Heart left ventricle (tissue), 13 donors: ENCODE measurements around the gene ASPG.

Experiments used
- CTCF ChIP-seq, 12 donors: fragments of 200-600 bp; sonication (generic) in 4 of 12; IDR thresholded peaks; one replicate each; pipeline versions ENCODE4 v1.5.0 to v1.8.0; 2018 to 2022; ENCODE audit warnings: antibody characterized with exemption in 12 of 12, mild to moderate bottlenecking in 5 of 12
- POLR2A ChIP-seq, 2 donors: fragments of 450-650 bp; IDR thresholded peaks; one replicate each; pipeline ENCODE4 v1.6.1; 2017; ENCODE audit warnings: antibody characterized with exemption in 2 of 2, mild to moderate bottlenecking in 2 of 2, moderate library complexity in 2 of 2
- donor health status: ischemic (EF 13 %, LVEDD 7.1; RV severe dilation, severe dysfunction).
- donor health status: DM: no; HTN: yes; CAD: no.
- donor health status: DM: no; HTN: no; CAD: no.
- donor health status: ischemic (EF 25% LVEDD 6.9; RV normal size, moderate dysfunction).
- donor health status: ischemic (EF 25% LVEDD 5.7; RV mildly dilated, moderate dysfunction).
- donor health status: ischemic (EF 35%, LVEDD 5.7; RV mildly dilated, moderate dysfunction).
- donor health status: nonischemic (EF 11% LVEDD 7.7; RV severe dilation, severe dysfunction).
- donor health status: DM: yes; HTN: yes; CAD: no.
- donor health status: PGD.
- donor health status: ischemic (EF 29% LVEDD 5.4; RV normal size, mild dysfunction).
- donor health status: nonischemic (EF 23%, LVEDD 6.1; RV moderate dilation, normal function).

GRCh38 chr14:104144453-104144790, 58.9 kb downstream of the ASPG start:
- TF ChIP-seq CTCF (IDR thresholded peaks at IDR 0.05) (no peak), POLR2A (IDR thresholded peaks at IDR 0.05) (no peak)
